ENCODE results near the gene TOP3B. TPM values are rescaled to one million over a fixed set of nuclear protein-coding genes. Genes with fewer than 3 reads are reported as not detected.
A peak's percentile ranks its signal among the peaks of the same experiment; 100 is the strongest.
"Not testable (repeated sequence)": the region's sequence is repeated elsewhere in the genome, so short reads cannot be mapped to it uniquely, and the experiment has no call there.

The TOP3B gene
- total RNA-seq, 1 experiment from 2014 or later = 68.6 TPM

GRCh38 chr22:21940521-21940920 is 42.1 kb downstream of the TOP3B start (continued):
- no peak for TF ChIP-seq AR (CRISPR knock-in tag; IDR thresholded peaks at IDR 0.05)
- no peak for TF ChIP-seq GTF2I (CRISPR knock-in tag; conservative IDR thresholded peaks at IDR 0.05)
- TF ChIP-seq SOX15 (CRISPR knock-in tag; IDR thresholded peaks at IDR 0.05) = no peak
- TF ChIP-seq, protein P1, sequence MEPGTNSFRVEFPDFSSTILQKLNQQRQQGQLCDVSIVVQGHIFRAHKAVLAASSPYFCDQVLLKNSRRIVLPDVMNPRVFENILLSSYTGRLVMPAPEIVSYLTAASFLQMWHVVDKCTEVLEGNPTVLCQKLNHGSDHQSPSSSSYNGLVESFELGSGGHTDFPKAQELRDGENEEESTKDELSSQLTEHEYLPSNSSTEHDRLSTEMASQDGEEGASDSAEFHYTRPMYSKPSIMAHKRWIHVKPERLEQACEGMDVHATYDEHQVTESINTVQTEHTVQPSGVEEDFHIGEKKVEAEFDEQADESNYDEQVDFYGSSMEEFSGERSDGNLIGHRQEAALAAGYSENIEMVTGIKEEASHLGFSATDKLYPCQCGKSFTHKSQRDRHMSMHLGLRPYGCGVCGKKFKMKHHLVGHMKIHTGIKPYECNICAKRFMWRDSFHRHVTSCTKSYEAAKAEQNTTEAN (CRISPR knock-in tag; IDR thresholded peaks at IDR 0.05) = no peak
- TF ChIP-seq ZNF121 (CRISPR knock-in tag; IDR thresholded peaks at IDR 0.05) = no peak
- TF ChIP-seq MAX (CRISPR knock-in tag; IDR thresholded peaks at IDR 0.05) = no peak
- TF ChIP-seq HMGXB4 (CRISPR knock-in tag; IDR thresholded peaks at IDR 0.05) = no peak
- no peak for TF ChIP-seq FOXK1 (CRISPR knock-in tag; IDR thresholded peaks at IDR 0.05)

GRCh38 chr22:21939935-21940334 is 42.7 kb downstream of the TOP3B start:
- ATAC-seq; H3K4me3 Mint-ChIP-seq; H3K27ac Mint-ChIP-seq; DNase-seq (ENCODE audit: low spot score); H3K9me3 Mint-ChIP-seq; H3K27me3 Mint-ChIP-seq (ENCODE audit: low read depth); H3K4me1 Mint-ChIP-seq; H3K36me3 Mint-ChIP-seq; POLR2A ChIA-PET: not testable (repeated sequence)
- CTCF ChIA-PET = interaction anchor here (0.7 to 4.5 kb wide), 3 partner anchors 10 to 213 kb away, joined by 3 to 121 read pairs (median 3); partner anchors contain the start of gene PPM1F

GRCh38 chr22:21939461-21939913 is 43.1 kb downstream of the TOP3B start:
- H3K27ac Mint-ChIP-seq = no peak overlapping the region
- peak overlapping the region; percentile 30; the same call in 1 of the 2 replicates for H3K4me3 Mint-ChIP-seq
- TF ChIP-seq NR3C1 (CRISPR knock-in tag; conservative IDR thresholded peaks at IDR 0.05; ENCODE audit: low read depth) = no peak
- TF ChIP-seq, protein P2, sequence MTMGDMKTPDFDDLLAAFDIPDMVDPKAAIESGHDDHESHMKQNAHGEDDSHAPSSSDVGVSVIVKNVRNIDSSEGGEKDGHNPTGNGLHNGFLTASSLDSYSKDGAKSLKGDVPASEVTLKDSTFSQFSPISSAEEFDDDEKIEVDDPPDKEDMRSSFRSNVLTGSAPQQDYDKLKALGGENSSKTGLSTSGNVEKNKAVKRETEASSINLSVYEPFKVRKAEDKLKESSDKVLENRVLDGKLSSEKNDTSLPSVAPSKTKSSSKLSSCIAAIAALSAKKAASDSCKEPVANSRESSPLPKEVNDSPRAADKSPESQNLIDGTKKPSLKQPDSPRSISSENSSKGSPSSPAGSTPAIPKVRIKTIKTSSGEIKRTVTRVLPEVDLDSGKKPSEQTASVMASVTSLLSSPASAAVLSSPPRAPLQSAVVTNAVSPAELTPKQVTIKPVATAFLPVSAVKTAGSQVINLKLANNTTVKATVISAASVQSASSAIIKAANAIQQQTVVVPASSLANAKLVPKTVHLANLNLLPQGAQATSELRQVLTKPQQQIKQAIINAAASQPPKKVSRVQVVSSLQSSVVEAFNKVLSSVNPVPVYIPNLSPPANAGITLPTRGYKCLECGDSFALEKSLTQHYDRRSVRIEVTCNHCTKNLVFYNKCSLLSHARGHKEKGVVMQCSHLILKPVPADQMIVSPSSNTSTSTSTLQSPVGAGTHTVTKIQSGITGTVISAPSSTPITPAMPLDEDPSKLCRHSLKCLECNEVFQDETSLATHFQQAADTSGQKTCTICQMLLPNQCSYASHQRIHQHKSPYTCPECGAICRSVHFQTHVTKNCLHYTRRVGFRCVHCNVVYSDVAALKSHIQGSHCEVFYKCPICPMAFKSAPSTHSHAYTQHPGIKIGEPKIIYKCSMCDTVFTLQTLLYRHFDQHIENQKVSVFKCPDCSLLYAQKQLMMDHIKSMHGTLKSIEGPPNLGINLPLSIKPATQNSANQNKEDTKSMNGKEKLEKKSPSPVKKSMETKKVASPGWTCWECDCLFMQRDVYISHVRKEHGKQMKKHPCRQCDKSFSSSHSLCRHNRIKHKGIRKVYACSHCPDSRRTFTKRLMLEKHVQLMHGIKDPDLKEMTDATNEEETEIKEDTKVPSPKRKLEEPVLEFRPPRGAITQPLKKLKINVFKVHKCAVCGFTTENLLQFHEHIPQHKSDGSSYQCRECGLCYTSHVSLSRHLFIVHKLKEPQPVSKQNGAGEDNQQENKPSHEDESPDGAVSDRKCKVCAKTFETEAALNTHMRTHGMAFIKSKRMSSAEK (CRISPR knock-in tag; IDR thresholded peaks at IDR 0.05; ENCODE audit: borderline replicate concordance) = no peak
- no peak for TF ChIP-seq NFATC4 (CRISPR knock-in tag; IDR thresholded peaks at IDR 0.05)
- no peak for TF ChIP-seq CREM (CRISPR knock-in tag; IDR thresholded peaks at IDR 0.05)
- no peak for TF ChIP-seq TEAD4 (CRISPR knock-in tag; IDR thresholded peaks at IDR 0.05)
- no peak for TF ChIP-seq JUN (CRISPR knock-in tag; IDR thresholded peaks at IDR 0.05)
- no peak for TF ChIP-seq ZNF138 (CRISPR knock-in tag; conservative IDR thresholded peaks at IDR 0.05)
- TF ChIP-seq FOXK1 (CRISPR knock-in tag; IDR thresholded peaks at IDR 0.05) = no peak
- TF ChIP-seq RORB (CRISPR knock-in tag; IDR thresholded peaks at IDR 0.05) = no peak
- TF ChIP-seq NR2C2 (CRISPR knock-in tag; IDR thresholded peaks at IDR 0.05) = no peak
- TF ChIP-seq GTF2I (CRISPR knock-in tag; conservative IDR thresholded peaks at IDR 0.05) = no peak
- TF ChIP-seq, protein P3, sequence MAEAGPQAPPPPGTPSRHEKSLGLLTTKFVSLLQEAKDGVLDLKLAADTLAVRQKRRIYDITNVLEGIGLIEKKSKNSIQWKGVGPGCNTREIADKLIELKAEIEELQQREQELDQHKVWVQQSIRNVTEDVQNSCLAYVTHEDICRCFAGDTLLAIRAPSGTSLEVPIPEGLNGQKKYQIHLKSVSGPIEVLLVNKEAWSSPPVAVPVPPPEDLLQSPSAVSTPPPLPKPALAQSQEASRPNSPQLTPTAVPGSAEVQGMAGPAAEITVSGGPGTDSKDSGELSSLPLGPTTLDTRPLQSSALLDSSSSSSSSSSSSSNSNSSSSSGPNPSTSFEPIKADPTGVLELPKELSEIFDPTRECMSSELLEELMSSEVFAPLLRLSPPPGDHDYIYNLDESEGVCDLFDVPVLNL (CRISPR knock-in tag; IDR thresholded peaks at IDR 0.05; ENCODE audit: borderline replicate concordance, low read depth) = no peak
- TF ChIP-seq TEAD1 (CRISPR knock-in tag; IDR thresholded peaks at IDR 0.05) = no peak
- TF ChIP-seq AR (CRISPR knock-in tag; IDR thresholded peaks at IDR 0.05) = no peak

More at GRCh38 chr22:21939461-21939913, 43.1 kb downstream of the TOP3B start:
- Mint-ChIP-seq H3K9me3 (no peaks in the 10 kb centered on the region), H3K4me1 (peaks cover 8% of the 10 kb centered on the region), H3K36me3 (peaks cover 8% of the 10 kb centered on the region; the same call in 1 of the 2 replicates), H3K27me3 (ENCODE audit: low read depth) (no peaks in the 10 kb centered on the region)
- POLR2A ChIA-PET = no interaction called here
- CTCF ChIA-PET = interaction anchor here (0.7 to 4.5 kb wide), 18 partner anchors 11 to 296 kb away, joined by 3 to 121 read pairs (median 6); partner anchors contain the start of gene PPM1F
- ATAC-seq = no peak
- DNase-seq (ENCODE audit: low spot score) = no peak
